Measurements from ENCODE around the gene ARHGEF4.

DNA sequence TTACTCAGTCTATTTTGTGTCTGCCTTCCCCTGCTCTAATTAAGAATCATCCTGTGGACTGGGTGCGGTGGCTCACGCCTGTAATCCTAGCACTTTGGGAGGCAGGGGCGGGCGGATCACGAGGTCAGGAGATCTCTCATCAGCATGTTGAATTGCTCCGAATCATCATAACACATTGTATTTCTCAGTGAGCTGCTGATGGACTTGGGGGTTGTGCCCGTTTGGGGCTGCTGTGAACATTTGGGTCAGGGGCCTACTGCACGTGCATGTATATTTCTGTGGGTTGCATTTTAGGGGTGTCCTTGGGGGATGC, 84.4 kb downstream of the ARHGEF4 start:
- TF ChIP-seq, protein P1, sequence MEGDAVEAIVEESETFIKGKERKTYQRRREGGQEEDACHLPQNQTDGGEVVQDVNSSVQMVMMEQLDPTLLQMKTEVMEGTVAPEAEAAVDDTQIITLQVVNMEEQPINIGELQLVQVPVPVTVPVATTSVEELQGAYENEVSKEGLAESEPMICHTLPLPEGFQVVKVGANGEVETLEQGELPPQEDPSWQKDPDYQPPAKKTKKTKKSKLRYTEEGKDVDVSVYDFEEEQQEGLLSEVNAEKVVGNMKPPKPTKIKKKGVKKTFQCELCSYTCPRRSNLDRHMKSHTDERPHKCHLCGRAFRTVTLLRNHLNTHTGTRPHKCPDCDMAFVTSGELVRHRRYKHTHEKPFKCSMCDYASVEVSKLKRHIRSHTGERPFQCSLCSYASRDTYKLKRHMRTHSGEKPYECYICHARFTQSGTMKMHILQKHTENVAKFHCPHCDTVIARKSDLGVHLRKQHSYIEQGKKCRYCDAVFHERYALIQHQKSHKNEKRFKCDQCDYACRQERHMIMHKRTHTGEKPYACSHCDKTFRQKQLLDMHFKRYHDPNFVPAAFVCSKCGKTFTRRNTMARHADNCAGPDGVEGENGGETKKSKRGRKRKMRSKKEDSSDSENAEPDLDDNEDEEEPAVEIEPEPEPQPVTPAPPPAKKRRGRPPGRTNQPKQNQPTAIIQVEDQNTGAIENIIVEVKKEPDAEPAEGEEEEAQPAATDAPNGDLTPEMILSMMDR (IDR thresholded peaks at IDR 0.05 in 8 of 11, conservative IDR thresholded peaks at IDR 0.05 in 3 of 11): no peak
- TF ChIP-seq POLR2A (IDR thresholded peaks at IDR 0.05) (no peak), POLR2AphosphoS5 (IDR thresholded peaks at IDR 0.05) (no peak)

All from spleen (tissue), 7 donors.